ENCODE data around the gene RSPO3. TPM values are rescaled to one million over a fixed set of nuclear protein-coding genes. Genes with fewer than 3 reads are reported as not detected.
A peak's percentile ranks its signal among the peaks of the same experiment; 100 is the strongest.

Gene RSPO3
- total RNA-seq, 1 experiment from 2014 or later, result not detected

GRCh38 chr6:127120023-127120786 is 1.7 kb downstream of the RSPO3 start:
- Mint-ChIP-seq H3K27me3 (ENCODE audit: insufficient read depth, unreplicated experiment) (peaks cover 99% of the 10 kb centered on the region), H3K9me3 (ENCODE audit: unreplicated experiment) (no peaks in the 10 kb centered on the region), H3K36me3 (ENCODE audit: insufficient read depth, unreplicated experiment) (no peaks in the 10 kb centered on the region), H3K4me3 (ENCODE audit: unreplicated experiment) (no peak overlapping the region), H3K27ac (ENCODE audit: low read depth, unreplicated experiment) (no peak overlapping the region), H3K4me1 (ENCODE audit: insufficient read depth, unreplicated experiment) (peaks cover 4% of the 10 kb centered on the region)
- intact Hi-C loops (cut with micrococcal nuclease), result loop anchor here (2.0 to 10.0 kb wide), 2 partner anchors 465 to 1123 kb away; no protein-coding TSS in a partner anchor
- POLR2A ChIA-PET, result no interaction called here
- no TSS peak for BruUV-seq (replicated peaks)
- TF ChIP-seq CTCF (IDR thresholded peaks at IDR 0.05; ENCODE audit: unreplicated experiment), result no peak
- CTCF ChIA-PET, result interaction anchor here (0.6 to 3.2 kb wide), 8 partner anchors 9 to 1313 kb away, joined by 3 to 22 read pairs (median 4); no protein-coding TSS in a partner anchor
- DNase-seq (ENCODE audit: unreplicated experiment), result no peak

GRCh38 chr6:127120787-127121636 is 2.5 kb downstream of the RSPO3 start:
- H3K27ac Mint-ChIP-seq (ENCODE audit: low read depth, unreplicated experiment), result no peak overlapping the region
- H3K36me3 Mint-ChIP-seq (ENCODE audit: insufficient read depth, unreplicated experiment), result no peaks in the 10 kb centered on the region
- ChIA-PET CTCF (interaction anchor here (0.6 to 3.2 kb wide), 14 partner anchors 8 to 1809 kb away, joined by 3 to 22 read pairs (median 4); no protein-coding TSS in a partner anchor), POLR2A (no interaction called here)
- no TSS peak for BruUV-seq (replicated peaks)
- peak; percentile 68 for DNase-seq (ENCODE audit: unreplicated experiment)
- no peaks in the 10 kb centered on the region for H3K9me3 Mint-ChIP-seq (ENCODE audit: unreplicated experiment)
- peaks cover 99% of the 10 kb centered on the region for H3K27me3 Mint-ChIP-seq (ENCODE audit: insufficient read depth, unreplicated experiment)
- H3K4me3 Mint-ChIP-seq (ENCODE audit: unreplicated experiment), result no peak overlapping the region
- peaks cover 4% of the 10 kb centered on the region for H3K4me1 Mint-ChIP-seq (ENCODE audit: insufficient read depth, unreplicated experiment)
- intact Hi-C loops (cut with micrococcal nuclease), result loop anchor here (1.0 to 10.0 kb wide), 6 partner anchors 317 to 1124 kb away; no protein-coding TSS in a partner anchor
- TF ChIP-seq CTCF (IDR thresholded peaks at IDR 0.05; ENCODE audit: unreplicated experiment), result peak; percentile 84

- no peaks in the 10 kb centered on the region for H3K9me3 Mint-ChIP-seq (ENCODE audit: unreplicated experiment)
- ChIA-PET CTCF (interaction anchor here (0.6 to 3.2 kb wide), 11 partner anchors 9 to 1810 kb away, joined by 3 to 22 read pairs (median 3); no protein-coding TSS in a partner anchor), POLR2A (no interaction called here)
- DNase-seq (ENCODE audit: unreplicated experiment), result no peak
- no peaks in the 10 kb centered on the region for H3K36me3 Mint-ChIP-seq (ENCODE audit: insufficient read depth, unreplicated experiment)
- peaks cover 4% of the 10 kb centered on the region for H3K4me1 Mint-ChIP-seq (ENCODE audit: insufficient read depth, unreplicated experiment)
- no peak overlapping the region for H3K4me3 Mint-ChIP-seq (ENCODE audit: unreplicated experiment)
- H3K27ac Mint-ChIP-seq (ENCODE audit: low read depth, unreplicated experiment), result no peak overlapping the region
- TF ChIP-seq CTCF (IDR thresholded peaks at IDR 0.05; ENCODE audit: unreplicated experiment), result no peak
- peaks cover 99% of the 10 kb centered on the region for H3K27me3 Mint-ChIP-seq (ENCODE audit: insufficient read depth, unreplicated experiment)
- no TSS peak for BruUV-seq (replicated peaks)
- intact Hi-C loops (cut with micrococcal nuclease), result loop anchor here (1.0 to 10.0 kb wide), 6 partner anchors 317 to 1125 kb away; no protein-coding TSS in a partner anchor
Measured at GRCh38 chr6:127121637-127121960, 3.1 kb downstream of the RSPO3 start.

- no peak for DNase-seq (ENCODE audit: unreplicated experiment)
- H3K27me3 Mint-ChIP-seq (ENCODE audit: insufficient read depth, unreplicated experiment), result peaks cover 99% of the 10 kb centered on the region
- H3K36me3 Mint-ChIP-seq (ENCODE audit: insufficient read depth, unreplicated experiment), result peaks cover 1% of the 10 kb centered on the region
- H3K27ac Mint-ChIP-seq (ENCODE audit: low read depth, unreplicated experiment), result no peak overlapping the region
- ChIA-PET CTCF (no interaction called here), POLR2A (no interaction called here)
- no peak overlapping the region for H3K4me3 Mint-ChIP-seq (ENCODE audit: unreplicated experiment)
- peaks cover 4% of the 10 kb centered on the region for H3K4me1 Mint-ChIP-seq (ENCODE audit: insufficient read depth, unreplicated experiment)
- intact Hi-C loops (cut with micrococcal nuclease), result loop anchor here (10.0 kb wide), 1 partner anchor 469 kb away; no protein-coding TSS in a partner anchor
- no TSS peak for BruUV-seq (replicated peaks)
- no peak for TF ChIP-seq CTCF (IDR thresholded peaks at IDR 0.05; ENCODE audit: unreplicated experiment)
- H3K9me3 Mint-ChIP-seq (ENCODE audit: unreplicated experiment), result no peaks in the 10 kb centered on the region
Measured at GRCh38 chr6:127124172-127124571, 5.7 kb downstream of the RSPO3 start.
